Measurements from ENCODE around the gene SP6.

DNA sequence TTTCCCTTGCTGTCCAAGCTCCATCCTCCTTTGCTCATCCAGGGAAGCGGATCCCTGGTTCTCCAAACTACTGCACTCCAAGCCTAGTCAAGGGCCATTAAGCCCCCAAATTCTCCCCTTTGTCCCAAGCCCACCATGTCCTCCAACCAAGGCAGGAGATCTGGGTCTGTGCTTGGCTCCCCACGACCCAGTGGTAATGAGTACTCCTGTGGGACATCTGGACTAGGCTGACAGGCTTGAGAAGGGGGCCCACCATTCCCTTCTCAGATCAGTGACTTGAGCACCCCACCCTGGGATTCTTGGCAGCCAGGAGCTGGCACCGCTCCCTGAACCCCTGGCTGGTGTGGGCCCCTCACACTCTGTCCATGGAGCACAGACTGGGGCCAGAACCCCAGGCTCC lies 46.5 kb downstream of the SP6 start:
- TF ChIP-seq, protein P1, sequence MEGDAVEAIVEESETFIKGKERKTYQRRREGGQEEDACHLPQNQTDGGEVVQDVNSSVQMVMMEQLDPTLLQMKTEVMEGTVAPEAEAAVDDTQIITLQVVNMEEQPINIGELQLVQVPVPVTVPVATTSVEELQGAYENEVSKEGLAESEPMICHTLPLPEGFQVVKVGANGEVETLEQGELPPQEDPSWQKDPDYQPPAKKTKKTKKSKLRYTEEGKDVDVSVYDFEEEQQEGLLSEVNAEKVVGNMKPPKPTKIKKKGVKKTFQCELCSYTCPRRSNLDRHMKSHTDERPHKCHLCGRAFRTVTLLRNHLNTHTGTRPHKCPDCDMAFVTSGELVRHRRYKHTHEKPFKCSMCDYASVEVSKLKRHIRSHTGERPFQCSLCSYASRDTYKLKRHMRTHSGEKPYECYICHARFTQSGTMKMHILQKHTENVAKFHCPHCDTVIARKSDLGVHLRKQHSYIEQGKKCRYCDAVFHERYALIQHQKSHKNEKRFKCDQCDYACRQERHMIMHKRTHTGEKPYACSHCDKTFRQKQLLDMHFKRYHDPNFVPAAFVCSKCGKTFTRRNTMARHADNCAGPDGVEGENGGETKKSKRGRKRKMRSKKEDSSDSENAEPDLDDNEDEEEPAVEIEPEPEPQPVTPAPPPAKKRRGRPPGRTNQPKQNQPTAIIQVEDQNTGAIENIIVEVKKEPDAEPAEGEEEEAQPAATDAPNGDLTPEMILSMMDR (IDR thresholded peaks at IDR 0.05) = no peak
- TF ChIP-seq POLR2A (IDR thresholded peaks at IDR 0.05) = no peak
